Tibial nerve (tissue), 4 donors: ENCODE data around the gene TBC1D10B. TPM values are rescaled to one million over a fixed set of nuclear protein-coding genes. Genes with fewer than 3 reads are reported as not detected.

Experiments used
- DNase-seq, 2 donors: peaks; one replicate each; pipeline ENCODE4 v3.0.0-alpha.2; 2019; ENCODE audit warnings: low spot score in 2 of 2
- H3K27ac ChIP-seq, 4 donors: fragments of 200-600 bp; sonication (generic) in 3 of 4; one replicate each; pipeline ENCODE4 v1.5.1; 2017 to 2019; ENCODE audit warnings: mild to moderate bottlenecking in 1 of 4
- H3K27me3 ChIP-seq, 2 donors: fragments of 200-600 bp; sonication (generic) in 1 of 2; one replicate each; pipeline versions ENCODE4 v1.5.1 to v1.6.0; 2017 to 2019
- H3K36me3 ChIP-seq, 3 donors: fragments of 200-600 bp; sonication (generic); one replicate each; pipeline ENCODE4 v1.5.1; 2018 to 2019
- H3K4me1 ChIP-seq, 4 donors: fragments of 200-600 bp; sonication (generic) in 3 of 4; one replicate each; pipeline ENCODE4 v1.5.1; 2017 to 2019
- H3K4me3 ChIP-seq, 4 donors: fragments of 200-600 bp; sonication (generic) in 3 of 4; one replicate each; pipeline ENCODE4 v1.5.1; 2017 to 2019; ENCODE audit warnings: mild to moderate bottlenecking in 1 of 4, moderate library complexity in 1 of 4
- H3K9me3 ChIP-seq, 4 donors: fragments of 200-600 bp; sonication (generic) in 3 of 4; one replicate each; pipeline ENCODE4 v1.5.1; 2017 to 2019
- EP300 ChIP-seq, 2 donors: sonication (generic); formaldehyde crosslinking; IDR thresholded peaks; one replicate each; pipeline ENCODE4 v1.6.1; 2017; ENCODE audit warnings: antibody characterized with exemption in 2 of 2, mild to moderate bottlenecking in 1 of 2
- POLR2A ChIP-seq, 2 donors: fragments of 450-650 bp; IDR thresholded peaks; one replicate each; pipeline ENCODE4 v1.6.1; 2017; ENCODE audit warnings: antibody characterized with exemption in 2 of 2, mild to moderate bottlenecking in 2 of 2, moderate library complexity in 2 of 2
- WGBS, 2 donors: methylation state at CpG; one replicate each; pipeline ENCODE4 v1.1.5; 2018; 5-methylcytosine and 5-hydroxymethylcytosine counted together
- total RNA-seq, 4 donors: library from RNA; depleted of rRNA; stranded (reverse); fragments of >200 nt; gene quantifications; one replicate each; pipeline ENCODE4 v1.1.0, GENCODE V29; 2016
- TF ChIP-seq, protein P1 (sequence below), 5 experiments: fragments of 200-600 bp in 3 of 5; fragments of 450-650 bp in 2 of 5; sonication (generic) in 3 of 5; IDR thresholded peaks; one replicate each; pipeline ENCODE4 v1.5.1; 2016 to 2019; ENCODE audit warnings: antibody characterized with exemption in 5 of 5, mild to moderate bottlenecking in 3 of 5, moderate library complexity in 2 of 5

TBC1D10B gene
- total RNA-seq, 4 donors from 2014 or later, result 25.6 to 52.2 (median 31.1) TPM

DNA sequence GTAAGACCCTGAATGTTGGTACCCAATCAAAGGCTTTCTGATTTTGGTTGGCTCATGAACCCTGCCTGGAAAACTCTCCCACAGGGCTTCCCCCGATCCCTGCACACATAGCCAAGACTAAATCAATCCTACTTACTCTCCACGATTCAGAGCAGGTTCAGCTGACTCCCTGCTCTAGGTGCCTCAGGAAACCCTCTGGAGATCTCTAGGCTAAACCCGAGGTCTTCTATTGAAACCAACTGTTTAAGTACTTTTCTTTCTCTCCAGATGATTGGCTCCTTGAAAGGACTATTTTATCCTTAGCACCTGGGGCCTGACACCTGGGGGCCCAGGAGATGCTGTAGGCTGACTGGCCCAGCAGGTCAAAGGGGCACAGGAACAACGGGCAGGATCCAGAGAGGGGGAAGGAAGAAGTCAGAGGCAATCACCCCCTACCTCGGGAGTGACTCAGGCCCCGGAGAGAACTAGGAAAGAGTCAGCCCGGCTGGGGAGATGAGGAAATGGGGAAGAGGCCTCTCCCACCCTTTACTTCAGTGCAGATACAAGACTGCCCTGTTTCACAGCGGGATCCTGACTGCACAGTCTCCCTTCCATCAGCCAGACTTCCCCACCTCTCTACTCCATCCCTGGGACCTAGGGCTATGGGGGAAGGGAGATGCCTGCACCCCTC, 2.0 kb downstream of the TBC1D10B start:
- peak overlapping the region in 3 of 4 donors; percentile 79 to 91 (median 88) for H3K27ac ChIP-seq
- DNase-seq, result no peak
- no peak for TF ChIP-seq EP300 (IDR thresholded peaks at IDR 0.05)
- TF ChIP-seq, protein P1, sequence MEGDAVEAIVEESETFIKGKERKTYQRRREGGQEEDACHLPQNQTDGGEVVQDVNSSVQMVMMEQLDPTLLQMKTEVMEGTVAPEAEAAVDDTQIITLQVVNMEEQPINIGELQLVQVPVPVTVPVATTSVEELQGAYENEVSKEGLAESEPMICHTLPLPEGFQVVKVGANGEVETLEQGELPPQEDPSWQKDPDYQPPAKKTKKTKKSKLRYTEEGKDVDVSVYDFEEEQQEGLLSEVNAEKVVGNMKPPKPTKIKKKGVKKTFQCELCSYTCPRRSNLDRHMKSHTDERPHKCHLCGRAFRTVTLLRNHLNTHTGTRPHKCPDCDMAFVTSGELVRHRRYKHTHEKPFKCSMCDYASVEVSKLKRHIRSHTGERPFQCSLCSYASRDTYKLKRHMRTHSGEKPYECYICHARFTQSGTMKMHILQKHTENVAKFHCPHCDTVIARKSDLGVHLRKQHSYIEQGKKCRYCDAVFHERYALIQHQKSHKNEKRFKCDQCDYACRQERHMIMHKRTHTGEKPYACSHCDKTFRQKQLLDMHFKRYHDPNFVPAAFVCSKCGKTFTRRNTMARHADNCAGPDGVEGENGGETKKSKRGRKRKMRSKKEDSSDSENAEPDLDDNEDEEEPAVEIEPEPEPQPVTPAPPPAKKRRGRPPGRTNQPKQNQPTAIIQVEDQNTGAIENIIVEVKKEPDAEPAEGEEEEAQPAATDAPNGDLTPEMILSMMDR (IDR thresholded peaks at IDR 0.05), result no peak
- no peak for TF ChIP-seq POLR2A (IDR thresholded peaks at IDR 0.05)
- WGBS, 2 donors, result 2 to 3% methylated on average over 8 of the region's 8 CpGs
- peaks cover 0 to 29% (median 0%) of the 10 kb centered on the region in 3 donors for H3K36me3 ChIP-seq
- H3K4me1 ChIP-seq, result peaks cover 0 to 56% (median 23%) of the 10 kb centered on the region in 4 donors
- H3K9me3 ChIP-seq, result no peaks in the 10 kb centered on the region
- H3K27me3 ChIP-seq, result no peaks in the 10 kb centered on the region
- peak overlapping the region; percentile 70 to 89 (median 76) for H3K4me3 ChIP-seq

DNA sequence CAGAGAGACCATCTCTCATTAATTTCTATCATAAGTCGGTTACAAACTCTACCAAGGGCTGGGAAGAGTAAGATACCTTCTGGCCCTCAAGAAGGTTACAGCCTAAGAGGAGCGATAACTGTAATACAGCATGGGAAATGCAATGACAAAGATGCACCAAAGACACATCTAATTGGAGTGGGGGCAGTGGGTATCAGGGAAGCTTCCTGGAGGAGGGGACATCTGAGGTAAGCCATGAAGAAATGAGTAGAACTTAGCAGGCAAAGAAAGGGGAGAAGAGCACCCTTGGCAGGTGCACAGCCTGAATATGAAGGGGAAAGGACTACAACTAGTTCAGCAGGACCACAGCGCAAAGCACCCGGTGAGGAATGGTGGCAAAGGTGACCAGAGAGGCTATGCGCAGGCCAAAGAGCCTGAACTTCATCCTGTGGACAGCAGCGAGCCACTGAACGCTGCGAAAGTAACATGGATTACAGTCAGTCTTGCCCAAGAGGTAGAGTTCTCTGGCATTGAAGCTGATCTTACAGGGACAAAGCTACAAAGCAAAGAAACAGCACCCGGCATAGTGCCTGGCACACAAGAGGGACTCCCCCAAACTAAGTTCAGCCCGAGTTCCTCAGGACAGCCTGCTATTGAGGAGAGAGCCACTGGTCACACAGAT, 2.8 kb downstream of the TBC1D10B start:
- H3K4me1 ChIP-seq, result peaks cover 0 to 56% (median 23%) of the 10 kb centered on the region in 4 donors
- H3K27ac ChIP-seq, result peak overlapping the region in 3 of 4 donors; percentile 79 to 91 (median 88)
- TF ChIP-seq, protein P1 (IDR thresholded peaks at IDR 0.05), result no peak
- TF ChIP-seq POLR2A (IDR thresholded peaks at IDR 0.05) (no peak), EP300 (IDR thresholded peaks at IDR 0.05) (no peak)
- no peak for DNase-seq
- peaks cover 0 to 37% (median 0%) of the 10 kb centered on the region in 3 donors for H3K36me3 ChIP-seq
- H3K27me3 ChIP-seq, result no peaks in the 10 kb centered on the region
- H3K4me3 ChIP-seq, result peak overlapping the region; percentile 70 to 89 (median 76)
- H3K9me3 ChIP-seq, result no peaks in the 10 kb centered on the region
- WGBS, 2 donors, result 67 to 68% methylated on average over 9 to 10 of the region's 10 CpGs

DNA sequence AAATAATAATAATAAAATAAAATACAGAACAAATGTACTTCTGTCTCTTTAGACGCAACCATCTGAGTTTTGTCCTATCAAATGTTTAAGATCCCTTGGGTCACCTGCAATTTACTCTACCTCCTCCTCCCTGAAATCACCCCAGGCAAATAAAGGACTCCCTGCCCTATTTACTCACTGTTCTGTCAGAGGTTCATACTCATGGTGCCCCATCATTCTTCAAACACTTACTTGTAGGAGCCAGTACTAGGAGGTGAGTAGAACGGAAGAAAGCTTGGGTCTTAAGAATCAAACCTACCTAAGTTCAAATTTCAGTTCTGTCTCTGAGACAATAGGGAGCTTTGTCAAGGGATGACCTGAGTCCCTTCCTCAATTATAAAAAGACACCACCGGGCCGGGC, 3.8 kb downstream of the TBC1D10B start:
- 65 to 83% methylated on average over 4 of the region's 4 CpGs for WGBS, 2 donors
- no peaks in the 10 kb centered on the region for H3K27me3 ChIP-seq
- no peak overlapping the region for H3K4me3 ChIP-seq
- no peaks in the 10 kb centered on the region for H3K9me3 ChIP-seq
- H3K4me1 ChIP-seq, result peaks cover 0 to 52% (median 23%) of the 10 kb centered on the region in 4 donors
- TF ChIP-seq, protein P1 (IDR thresholded peaks at IDR 0.05), result no peak
- TF ChIP-seq POLR2A (IDR thresholded peaks at IDR 0.05) (no peak), EP300 (IDR thresholded peaks at IDR 0.05) (no peak)
- H3K36me3 ChIP-seq, result peaks cover 0 to 44% (median 0%) of the 10 kb centered on the region in 3 donors
- no peak overlapping the region for H3K27ac ChIP-seq
- DNase-seq, result no peak

DNA sequence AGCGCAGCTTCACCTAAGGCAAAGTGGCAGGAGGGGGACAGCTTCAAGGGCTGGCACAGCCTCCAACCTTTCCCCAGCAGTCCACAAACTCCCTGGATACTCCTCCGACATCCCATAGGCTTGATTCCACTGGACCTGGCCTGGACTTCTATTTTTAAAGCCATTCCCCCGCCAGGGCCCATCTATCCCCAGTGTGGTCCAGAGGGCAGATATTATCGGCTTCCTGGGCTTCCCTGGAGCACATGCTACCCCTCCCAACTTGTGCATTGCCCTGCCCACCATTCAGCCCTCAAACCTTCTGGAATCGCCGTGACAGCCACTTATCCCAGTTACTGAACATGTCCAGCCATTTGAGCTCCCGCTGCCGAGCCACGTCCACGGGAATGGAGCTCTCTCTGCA, 5.1 kb downstream of the TBC1D10B start:
- peaks cover 0 to 56% (median 0%) of the 10 kb centered on the region in 3 donors for H3K36me3 ChIP-seq
- WGBS, 2 donors, result 71 to 76% methylated on average over 10 of the region's 10 CpGs
- no peak for DNase-seq
- no peaks in the 10 kb centered on the region for H3K9me3 ChIP-seq
- no peak overlapping the region for H3K27ac ChIP-seq
- H3K4me3 ChIP-seq, result no peak overlapping the region
- TF ChIP-seq EP300 (IDR thresholded peaks at IDR 0.05), result no peak
- TF ChIP-seq, protein P1 (IDR thresholded peaks at IDR 0.05), result no peak
- no peak for TF ChIP-seq POLR2A (IDR thresholded peaks at IDR 0.05)
- no peaks in the 10 kb centered on the region for H3K27me3 ChIP-seq
- H3K4me1 ChIP-seq, result peaks cover 0 to 47% (median 21%) of the 10 kb centered on the region in 4 donors

DNA sequence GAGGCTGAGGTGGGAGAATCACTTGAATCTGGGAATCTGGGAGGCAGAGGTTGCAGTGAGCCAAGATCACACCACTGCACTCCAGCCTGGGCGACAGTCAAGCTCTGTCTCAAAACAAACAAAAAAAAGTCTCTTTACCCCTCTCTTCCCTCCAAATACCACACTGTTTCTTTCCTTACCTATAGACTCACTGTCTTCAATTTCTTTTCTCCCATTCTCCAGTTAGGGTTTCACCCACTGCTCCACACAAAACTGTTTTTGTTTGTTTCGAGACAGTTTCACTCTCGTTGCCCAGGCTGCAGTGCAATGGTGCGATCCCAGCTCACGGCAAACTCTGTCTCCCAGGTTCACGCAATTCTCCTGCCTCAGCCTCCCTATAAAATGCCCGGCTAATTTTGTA, 9.1 kb downstream of the TBC1D10B start:
- Histone ChIP-seq H3K9me3 (no peaks in the 10 kb centered on the region), H3K4me3 (no peak overlapping the region), H3K27me3 (no peaks in the 10 kb centered on the region), H3K36me3 (peaks cover 3 to 91% (median 4%) of the 10 kb centered on the region in 3 donors), H3K4me1 (peaks cover 0 to 31% (median 2%) of the 10 kb centered on the region in 4 donors), H3K27ac (no peak overlapping the region)
- DNase-seq, result no peak
- TF ChIP-seq EP300 (IDR thresholded peaks at IDR 0.05) (no peak), POLR2A (IDR thresholded peaks at IDR 0.05) (no peak)
- TF ChIP-seq, protein P1 (IDR thresholded peaks at IDR 0.05), result no peak
- WGBS, 2 donors, result 85 to 88% methylated on average over 7 of the region's 7 CpGs
